ENCODE results near the gene ENOPH1. TPM values are rescaled to one million over a fixed set of nuclear protein-coding genes. Genes with fewer than 3 reads are reported as not detected.

The ENOPH1 gene
- total and polyA plus RNA-seq, 2 of the 13 experiments (the other 11 are each of a cell fraction or from before 2014, with no cell fraction given): 15.5 to 64.3 TPM

GRCh38 chr4:82462415-82462831 is 32.0 kb downstream of the ENOPH1 start (continued):
- TF ChIP-seq CTCF (CRISPR knock-in tag; IDR thresholded peaks at IDR 0.05) (peak; percentile 76), ZNF260 (CRISPR knock-in tag; IDR thresholded peaks at IDR 0.05; ENCODE audit: borderline replicate concordance, low read depth) (no peak), RFX5 (IDR thresholded peaks at IDR 0.05; ENCODE audit: low read depth, low read length) (no peak), CEBPB (IDR thresholded peaks at IDR 0.05; ENCODE audit: borderline replicate concordance, low read depth, low read length) (peak; percentile 15), MAZ (IDR thresholded peaks at IDR 0.05; ENCODE audit: borderline replicate concordance, low read depth, low read length) (0 out of 2 replicates have a peak, but pooled peaks have one; percentile 53), MAZ (CRISPR knock-in tag; IDR thresholded peaks at IDR 0.05; ENCODE audit: low read depth) (no peak), KAT7 (CRISPR knock-in tag; IDR thresholded peaks at IDR 0.05; ENCODE audit: borderline replicate concordance) (no peak), ZNF281 (CRISPR knock-in tag; IDR thresholded peaks at IDR 0.05; ENCODE audit: borderline replicate concordance) (peak; percentile 55; the same call in 1 of the 2 replicates), PRDM10 (CRISPR knock-in tag; IDR thresholded peaks at IDR 0.05; ENCODE audit: low read depth) (no peak), HNRNPK (IDR thresholded peaks at IDR 0.05; ENCODE audit: low read depth, low read length, poor library complexity, severe bottlenecking) (peak; percentile 86)
